Trophoblast cell (in vitro differentiated cells and primary cell): ENCODE measurements around the gene NOS1AP.
"Not testable (repeated sequence)": the region's sequence is repeated elsewhere in the genome, so short reads cannot be mapped to it uniquely, and the experiment has no call there.

Source experiments
- DNase-seq, 2 donors: peaks; one replicate each; pipeline ENCODE4 v3.0.0-alpha.2; 2016
- H2AFZ ChIP-seq: 2 replicates; pipeline ENCODE4 v1.6.1; 2013; ENCODE audit warnings: low read length, moderate library complexity, mild to moderate bottlenecking; ENCODE audit not compliant: insufficient read depth, poor library complexity
- H2AK5ac ChIP-seq: 2 replicates; pipeline ENCODE4 v1.6.1; 2013; ENCODE audit warnings: mild to moderate bottlenecking, low read length
- H2BK120ac ChIP-seq: 2 replicates; pipeline ENCODE4 v1.6.1; 2013; ENCODE audit warnings: low read length, mild to moderate bottlenecking, moderate library complexity; ENCODE audit not compliant: insufficient read depth, poor library complexity
- H2BK12ac ChIP-seq: 2 replicates; pipeline ENCODE4 v1.6.1; 2013; ENCODE audit warnings: mild to moderate bottlenecking, low read length, moderate library complexity
- H2BK5ac ChIP-seq: 2 replicates; pipeline ENCODE4 v1.6.1; 2013; ENCODE audit warnings: low read length, low read depth, moderate library complexity, mild to moderate bottlenecking; ENCODE audit not compliant: poor library complexity
- H3K14ac ChIP-seq: 2 replicates; pipeline ENCODE4 v1.6.1; 2013; ENCODE audit warnings: mild to moderate bottlenecking, low read length
- H3K18ac ChIP-seq: 2 replicates; pipeline ENCODE4 v1.6.1; 2013; ENCODE audit warnings: mild to moderate bottlenecking, low read length
- H3K23ac ChIP-seq: 2 replicates; pipeline ENCODE4 v1.6.1; 2013; ENCODE audit warnings: low read length
- H3K27ac ChIP-seq: 2 replicates; pipeline ENCODE4 v1.5.1; 2013; ENCODE audit warnings: low read depth, mild to moderate bottlenecking, inconsistent platforms, low read length, moderate library complexity
- H3K27me3 ChIP-seq: 2 replicates; pipeline ENCODE4 v1.6.1; 2013; ENCODE audit warnings: inconsistent platforms, mild to moderate bottlenecking, low read length, moderate library complexity; ENCODE audit not compliant: insufficient read depth
- H3K36me3 ChIP-seq, 2 experiments: 1 replicate in 1 of 2; 2 replicates in 1 of 2; pipeline ENCODE4 v1.6.1; 2013; ENCODE audit warnings: low read length in 2 of 2, mild to moderate bottlenecking in 2 of 2, moderate library complexity in 1 of 2; ENCODE audit not compliant: insufficient read depth in 2 of 2, control insufficient read depth in 1 of 2
- H3K4ac ChIP-seq: 2 replicates; pipeline ENCODE4 v1.6.1; 2013; ENCODE audit warnings: low read depth, mild to moderate bottlenecking, low read length, moderate library complexity
- H3K4me1 ChIP-seq, 2 experiments: 1 replicate in 1 of 2; 2 replicates in 1 of 2; pipeline ENCODE4 v1.6.1; 2013; ENCODE audit warnings: low read length in 2 of 2, mild to moderate bottlenecking in 2 of 2, moderate library complexity in 1 of 2; ENCODE audit not compliant: insufficient read depth in 2 of 2, control insufficient read depth in 1 of 2
- H3K4me2 ChIP-seq: 2 replicates; pipeline ENCODE4 v1.6.1; 2013; ENCODE audit warnings: inconsistent platforms, mild to moderate bottlenecking, low read length, moderate library complexity
- H3K4me3 ChIP-seq: 2 replicates; pipeline ENCODE4 v1.5.1; 2013; ENCODE audit warnings: mild to moderate bottlenecking, low read depth, low read length, inconsistent platforms
- H3K79me1 ChIP-seq: one replicate; pipeline ENCODE4 v1.6.1; 2013; ENCODE audit warnings: low read length
- H3K79me2 ChIP-seq: 2 replicates; pipeline ENCODE4 v1.6.1; 2013; ENCODE audit warnings: low read length, mild to moderate bottlenecking; ENCODE audit not compliant: control insufficient read depth, insufficient read depth, poor library complexity
- H3K9ac ChIP-seq: 2 replicates; pipeline ENCODE4 v1.6.1; 2013; ENCODE audit warnings: mild to moderate bottlenecking, low read length
- H3K9me3 ChIP-seq: 2 replicates; pipeline ENCODE4 v1.6.1; 2013; ENCODE audit warnings: low read depth, mild to moderate bottlenecking, control low read depth, inconsistent platforms, low read length; ENCODE audit not compliant: insufficient read depth
- H4K12ac ChIP-seq: 2 replicates; pipeline ENCODE4 v1.6.1; 2013; ENCODE audit warnings: low read depth, mild to moderate bottlenecking, low read length, moderate library complexity
- H4K8ac ChIP-seq: 2 replicates; pipeline ENCODE4 v1.6.1; 2013; ENCODE audit warnings: low read depth, mild to moderate bottlenecking, low read length, moderate library complexity
- H4K91ac ChIP-seq: one replicate; pipeline ENCODE4 v1.6.1; 2013; ENCODE audit warnings: low read depth, mild to moderate bottlenecking, low read length, moderate library complexity
- WGBS: extraction: QIAGEN DNeasy Blood & Tissue Kit; methylation state at CpG from one replicate; pipeline ENCODE4 v1.1.7; 2013; ENCODE audit warnings: missing lambda C conversion rate; ENCODE audit not compliant: insufficient read length, insufficient coverage; ENCODE audit errors: extremely low coverage; 5-methylcytosine and 5-hydroxymethylcytosine counted together

NOS1AP gene

GRCh38 chr1:162169031-162169790, 99.7 kb downstream of the NOS1AP start:
- Histone ChIP-seq H4K91ac (peak overlapping the region; percentile 19), H3K9me3 (peaks cover 1% of the 10 kb centered on the region), H2BK120ac (no peak overlapping the region), H3K9ac (no peak overlapping the region), H2BK5ac (no peak overlapping the region), H3K4me2 (no peak overlapping the region), H2AK5ac (no peak overlapping the region), H3K79me2 (peaks cover 3% of the 10 kb centered on the region), H3K79me1 (peaks cover 9% of the 10 kb centered on the region), H3K14ac (no peak overlapping the region), H3K36me3 (no peaks in the 10 kb centered on the region), H2AFZ (no peak overlapping the region), H3K4me3 (no peak overlapping the region), H4K12ac (no peak overlapping the region), H2BK12ac (peak overlapping the region; percentile 25), H3K23ac (no peak overlapping the region), H3K27ac (no peak overlapping the region), H3K27me3 (no peaks in the 10 kb centered on the region), H3K4me1 (peaks cover 20 to 29% of the 10 kb centered on the region in 2 experiments), H4K8ac (no peak overlapping the region), H3K18ac (no peak overlapping the region), H3K4ac (no peak overlapping the region)
- no peak for DNase-seq
- no CpG with 5 or more reads among the region's 7 CpGs for whole genome bisulfite sequencing

GRCh38 chr1:162171111-162171510, 101.6 kb downstream of the NOS1AP start:
- no peak overlapping the region for H2AK5ac ChIP-seq
- H3K14ac ChIP-seq: no peak overlapping the region
- no peak overlapping the region for H4K12ac ChIP-seq
- H2BK5ac ChIP-seq: no peak overlapping the region
- H3K27me3 ChIP-seq: no peaks in the 10 kb centered on the region
- H3K27ac ChIP-seq: no peak overlapping the region
- no peak overlapping the region for H4K8ac ChIP-seq
- no peak overlapping the region for H2BK120ac ChIP-seq
- H2BK12ac ChIP-seq: no peak overlapping the region
- no peak for DNase-seq
- H3K36me3 ChIP-seq: no peaks in the 10 kb centered on the region
- H4K91ac ChIP-seq: no peak overlapping the region
- H2AFZ ChIP-seq: no peak overlapping the region
- no peaks in the 10 kb centered on the region for H3K9me3 ChIP-seq
- no CpG with 5 or more reads among the region's 3 CpGs for WGBS
- H3K79me1 ChIP-seq: peaks cover 2% of the 10 kb centered on the region
- H3K18ac ChIP-seq: no peak overlapping the region
- H3K4me3 ChIP-seq: no peak overlapping the region
- no peak overlapping the region for H3K4me2 ChIP-seq
- H3K4ac ChIP-seq: no peak overlapping the region
- H3K79me2 ChIP-seq: peaks cover 1% of the 10 kb centered on the region
- H3K4me1 ChIP-seq: peaks cover 18 to 23% of the 10 kb centered on the region in 2 experiments
- H3K23ac ChIP-seq: no peak overlapping the region
- H3K9ac ChIP-seq: no peak overlapping the region

DNA sequence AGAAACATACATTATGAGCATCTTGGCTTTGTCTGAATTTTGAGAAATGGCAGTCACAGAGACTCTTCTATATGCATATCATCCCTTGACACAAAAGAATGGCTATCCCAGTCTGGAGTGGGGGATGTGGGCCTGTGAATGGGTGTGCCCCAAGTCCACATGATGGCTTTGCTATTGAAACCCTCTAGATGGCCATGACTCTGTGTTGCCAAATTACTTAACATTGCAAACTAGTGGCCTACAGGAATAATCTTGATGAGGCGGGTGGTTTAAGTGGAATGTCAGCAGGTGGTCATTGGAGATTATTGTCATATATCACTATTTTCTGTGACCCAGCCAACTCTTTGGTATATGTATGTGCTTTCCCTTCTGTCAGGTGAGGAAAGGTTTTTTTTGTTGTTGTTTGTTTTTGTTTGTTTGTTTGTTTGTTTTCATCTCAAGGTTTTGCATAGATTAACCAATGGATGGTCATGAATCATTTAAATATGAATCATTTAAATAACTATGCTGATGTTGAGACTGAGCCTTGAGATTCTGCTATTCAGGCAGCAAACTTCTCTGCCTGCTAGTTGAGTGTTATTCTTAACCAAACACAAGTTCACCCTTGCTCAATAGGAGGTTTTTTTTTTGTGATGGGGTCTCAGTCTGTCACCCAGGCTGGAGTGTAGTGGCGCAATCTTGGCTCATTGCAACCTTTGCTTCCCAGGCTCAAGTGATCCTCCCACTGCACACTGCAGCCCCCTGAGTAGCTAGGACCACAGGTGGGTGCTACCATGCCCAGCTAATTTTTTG, 103.0 kb downstream of the NOS1AP start:
- H2BK120ac ChIP-seq: no peak overlapping the region

GRCh38 chr1:162173607-162174006, 104.1 kb downstream of the NOS1AP start:
- not testable (repeated sequence) for H3K36me3 ChIP-seq, H2BK5ac ChIP-seq, H3K27ac ChIP-seq, H3K4me3 ChIP-seq, H3K4ac ChIP-seq, H2AFZ ChIP-seq, H3K23ac ChIP-seq, H2AK5ac ChIP-seq, H2BK12ac ChIP-seq, H3K79me2 ChIP-seq, H3K18ac ChIP-seq, H2BK120ac ChIP-seq, H4K91ac ChIP-seq, H3K9ac ChIP-seq, H4K12ac ChIP-seq, H4K8ac ChIP-seq, DNase-seq, H3K14ac ChIP-seq, H3K27me3 ChIP-seq, H3K79me1 ChIP-seq, H3K9me3 ChIP-seq, H3K4me2 ChIP-seq
- peaks cover 9 to 11% of the 10 kb centered on the region in 2 experiments for H3K4me1 ChIP-seq
- no CpG with 5 or more reads among the region's 1 CpG for WGBS

More for the DNA sequence above, 103.0 kb downstream of the NOS1AP start:
- Histone ChIP-seq H3K27me3 (no peaks in the 10 kb centered on the region), H2BK12ac (no peak overlapping the region), H3K4ac (no peak overlapping the region), H2AK5ac (no peak overlapping the region), H3K4me3 (no peak overlapping the region), H3K14ac (no peak overlapping the region), H3K9me3 (no peaks in the 10 kb centered on the region), H4K12ac (no peak overlapping the region), H3K18ac (no peak overlapping the region), H4K91ac (no peak overlapping the region), H3K79me2 (no peaks in the 10 kb centered on the region), H3K4me1 (peaks cover 15 to 17% of the 10 kb centered on the region in 2 experiments), H3K79me1 (peaks cover 5% of the 10 kb centered on the region), H3K36me3 (no peaks in the 10 kb centered on the region), H4K8ac (no peak overlapping the region), H3K27ac (no peak overlapping the region), H2BK5ac (no peak overlapping the region), H3K9ac (no peak overlapping the region), H3K4me2 (no peak overlapping the region), H3K23ac (no peak overlapping the region), H2AFZ (no peak overlapping the region)
- no CpG with 5 or more reads among the region's 2 CpGs for WGBS
- no peak for DNase-seq
